K562 (cell line): ENCODE measurements around the gene THAP11. TPM values are rescaled to one million over a fixed set of nuclear protein-coding genes. Genes with fewer than 3 reads are reported as not detected.

Source experiments
- CTBP1 ChIP-seq: fragments of 450-650 bp; IDR thresholded peaks from 2 replicates; pipeline ENCODE4 v1.6.1; 2016; ENCODE audit warnings: borderline replicate concordance
- JUNB ChIP-seq: fragments of 450-650 bp; formaldehyde crosslinking; conservative IDR thresholded peaks from 2 replicates; pipeline ENCODE4 v1.4.0; 2020; ENCODE audit warnings: mild to moderate bottlenecking
- KDM4B ChIP-seq, 2 experiments: fragments of 450-650 bp in 1 of 2; sonication (generic) in 1 of 2; IDR thresholded peaks; 2 replicates each; pipeline ENCODE4 v1.6.1; 2016 to 2017; ENCODE audit warnings: borderline replicate concordance in 2 of 2, antibody characterized with exemption in 1 of 2, low read depth in 1 of 2, mild to moderate bottlenecking in 1 of 2
- RHOXF2B ChIP-seq: fragments of 250-450 bp; sonication (Bioruptor Pico); conservative IDR thresholded peaks from 2 replicates; pipeline ENCODE4 v1.5.1; 2021
- SMAD2 ChIP-seq: fragments of 150-350 bp; IDR thresholded peaks from 2 replicates; pipeline ENCODE4 v1.6.1; 2014; ENCODE audit warnings: low read depth, mild to moderate bottlenecking, low read length
- TFAM ChIP-seq: fragments of 250-450 bp; sonication (Bioruptor Pico); conservative IDR thresholded peaks from 2 replicates; pipeline ENCODE4 v1.5.0; 2021; ENCODE audit warnings: mild to moderate bottlenecking, moderate library complexity
- polyA plus RNA-seq, 8 experiments: library from polyadenylated mRNA; depleted of rRNA in 4 of 8; stranded (reverse) in 5 of 8; unstranded in 3 of 8; fragments of >200 nt; fragmentation: Nextera tagmentation in 2 of 8; fragmentation: Illumina TruSeq in 1 of 8; extraction: Ambion mirVana in 2 of 8; extraction: Trizol in 1 of 8; gene quantifications; 2 replicates each; pipeline versions ENCODE4 v1.2.1 to v1.2.3, GENCODE V29; 2011 to 2014; ENCODE audit warnings: inconsistent platforms in 1 of 8, missing spikeins in 1 of 8
- total RNA-seq, 7 experiments: library from RNA; depleted of rRNA in 6 of 7; stranded (reverse); fragments of >200 nt in 6 of 7; fragmentation: Illumina TruSeq in 2 of 7; extraction: Trizol in 2 of 7; gene quantifications; 2 replicates each; pipeline versions ENCODE4 v1.2.1 to v1.2.3, GENCODE V29; 2011 to 2021; ENCODE audit warnings: low replicate concordance in 1 of 7
- TF ChIP-seq, protein P1 (sequence below): fragments of 450-650 bp; IDR thresholded peaks from 2 replicates; pipeline ENCODE4 v1.6.1; 2017; ENCODE audit warnings: antibody characterized with exemption, mild to moderate bottlenecking
- TF ChIP-seq, protein P2 (sequence below), 2 experiments: IDR thresholded peaks in 1 of 2; conservative IDR thresholded peaks in 1 of 2; 2 replicates each; pipeline ENCODE4 v1.6.1; 2016; ENCODE audit warnings: low read depth in 2 of 2, mild to moderate bottlenecking in 1 of 2, missing compliant biosample characterization in 1 of 2, missing genetic modification characterization in 1 of 2, moderate library complexity in 1 of 2

Gene THAP11
- total and polyA plus RNA-seq, 9 of the 15 experiments (the other 6 are each of a cell fraction or from before 2014, with no cell fraction given) = 2.4 to 31.6 (median 21.4) TPM

DNA sequence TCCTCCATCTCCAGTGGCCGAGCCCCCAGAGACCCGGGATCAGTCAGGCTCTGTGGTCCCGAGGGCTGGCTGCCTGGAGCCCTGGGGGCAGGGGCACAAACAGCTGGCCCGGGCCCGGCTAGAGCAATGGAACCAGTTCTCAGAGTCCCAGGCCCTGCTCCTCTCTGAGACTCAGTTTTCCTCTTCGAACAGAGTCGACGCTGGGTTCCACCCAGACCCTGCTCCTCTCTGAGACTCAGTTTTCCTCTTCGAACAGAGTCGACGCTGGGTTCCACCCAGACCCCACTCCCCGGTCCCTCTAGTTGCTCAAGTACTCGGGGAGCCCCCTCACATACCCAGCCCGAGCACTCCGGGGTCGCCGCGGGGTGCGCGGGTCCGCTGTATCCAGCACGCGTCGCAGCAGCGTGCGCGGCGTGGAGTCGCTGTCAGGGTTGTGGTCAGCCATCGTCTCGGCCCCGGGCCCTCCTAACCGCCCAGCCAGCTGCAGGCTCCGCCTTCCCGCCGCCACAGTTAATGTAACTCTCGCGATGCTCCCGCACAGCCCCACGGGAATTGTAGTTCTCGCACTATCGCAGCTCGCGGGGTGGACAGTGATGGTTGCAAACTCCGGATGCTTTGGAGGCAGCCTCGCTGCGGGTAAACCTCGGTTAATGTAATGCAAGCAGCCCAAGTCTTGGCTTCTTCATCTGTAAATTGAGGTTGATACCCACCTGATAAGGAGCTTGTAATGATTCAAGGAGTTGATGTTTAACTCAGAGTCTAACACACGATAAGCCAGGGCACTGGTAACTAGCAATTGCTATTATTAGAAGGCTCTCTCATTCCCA, 8.5 kb upstream of the THAP11 start (continued):
- TF ChIP-seq, protein P1, sequence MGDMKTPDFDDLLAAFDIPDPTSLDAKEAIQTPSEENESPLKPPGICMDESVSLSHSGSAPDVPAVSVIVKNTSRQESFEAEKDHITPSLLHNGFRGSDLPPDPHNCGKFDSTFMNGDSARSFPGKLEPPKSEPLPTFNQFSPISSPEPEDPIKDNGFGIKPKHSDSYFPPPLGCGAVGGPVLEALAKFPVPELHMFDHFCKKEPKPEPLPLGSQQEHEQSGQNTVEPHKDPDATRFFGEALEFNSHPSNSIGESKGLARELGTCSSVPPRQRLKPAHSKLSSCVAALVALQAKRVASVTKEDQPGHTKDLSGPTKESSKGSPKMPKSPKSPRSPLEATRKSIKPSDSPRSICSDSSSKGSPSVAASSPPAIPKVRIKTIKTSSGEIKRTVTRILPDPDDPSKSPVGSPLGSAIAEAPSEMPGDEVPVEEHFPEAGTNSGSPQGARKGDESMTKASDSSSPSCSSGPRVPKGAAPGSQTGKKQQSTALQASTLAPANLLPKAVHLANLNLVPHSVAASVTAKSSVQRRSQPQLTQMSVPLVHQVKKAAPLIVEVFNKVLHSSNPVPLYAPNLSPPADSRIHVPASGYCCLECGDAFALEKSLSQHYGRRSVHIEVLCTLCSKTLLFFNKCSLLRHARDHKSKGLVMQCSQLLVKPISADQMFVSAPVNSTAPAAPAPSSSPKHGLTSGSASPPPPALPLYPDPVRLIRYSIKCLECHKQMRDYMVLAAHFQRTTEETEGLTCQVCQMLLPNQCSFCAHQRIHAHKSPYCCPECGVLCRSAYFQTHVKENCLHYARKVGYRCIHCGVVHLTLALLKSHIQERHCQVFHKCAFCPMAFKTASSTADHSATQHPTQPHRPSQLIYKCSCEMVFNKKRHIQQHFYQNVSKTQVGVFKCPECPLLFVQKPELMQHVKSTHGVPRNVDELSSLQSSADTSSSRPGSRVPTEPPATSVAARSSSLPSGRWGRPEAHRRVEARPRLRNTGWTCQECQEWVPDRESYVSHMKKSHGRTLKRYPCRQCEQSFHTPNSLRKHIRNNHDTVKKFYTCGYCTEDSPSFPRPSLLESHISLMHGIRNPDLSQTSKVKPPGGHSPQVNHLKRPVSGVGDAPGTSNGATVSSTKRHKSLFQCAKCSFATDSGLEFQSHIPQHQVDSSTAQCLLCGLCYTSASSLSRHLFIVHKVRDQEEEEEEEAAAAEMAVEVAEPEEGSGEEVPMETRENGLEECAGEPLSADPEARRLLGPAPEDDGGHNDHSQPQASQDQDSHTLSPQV = no peak
- TF ChIP-seq JUNB (CRISPR knock-in tag) (no peak), SMAD2 (no peak), CTBP1 (peak; percentile 70; the same call in 1 of the 2 replicates), TFAM (CRISPR knock-in tag) (no peak), KDM4B (IDR thresholded peaks at IDR 0.05; ENCODE audit: borderline replicate concordance in 2 of 2, low read depth in 1 of 2) (no peak), RHOXF2B (0 out of 2 replicates have a peak, but pooled peaks have one; percentile 30)
- TF ChIP-seq, protein P2, sequence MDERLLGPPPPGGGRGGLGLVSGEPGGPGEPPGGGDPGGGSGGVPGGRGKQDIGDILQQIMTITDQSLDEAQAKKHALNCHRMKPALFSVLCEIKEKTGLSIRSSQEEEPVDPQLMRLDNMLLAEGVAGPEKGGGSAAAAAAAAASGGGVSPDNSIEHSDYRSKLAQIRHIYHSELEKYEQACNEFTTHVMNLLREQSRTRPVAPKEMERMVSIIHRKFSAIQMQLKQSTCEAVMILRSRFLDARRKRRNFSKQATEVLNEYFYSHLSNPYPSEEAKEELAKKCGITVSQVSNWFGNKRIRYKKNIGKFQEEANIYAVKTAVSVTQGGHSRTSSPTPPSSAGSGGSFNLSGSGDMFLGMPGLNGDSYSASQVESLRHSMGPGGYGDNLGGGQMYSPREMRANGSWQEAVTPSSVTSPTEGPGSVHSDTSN (CRISPR knock-in tag; IDR thresholded peaks at IDR 0.05; ENCODE audit: low read depth) = no peak
- TF ChIP-seq, protein P2 (tag; conservative IDR thresholded peaks at IDR 0.05; ENCODE audit: low read depth) = no peak
